ENCODE results near the gene SCAI. TPM values are rescaled to one million over a fixed set of nuclear protein-coding genes. Genes with fewer than 3 reads are reported as not detected.
A peak's percentile ranks its signal among the peaks of the same experiment; 100 is the strongest.

The SCAI gene
- total and polyA plus RNA-seq, 9 of the 15 experiments (the other 6 are each of a cell fraction or from before 2014, with no cell fraction given), result 0.70 to 12.4 (median 4.2) TPM

DNA sequence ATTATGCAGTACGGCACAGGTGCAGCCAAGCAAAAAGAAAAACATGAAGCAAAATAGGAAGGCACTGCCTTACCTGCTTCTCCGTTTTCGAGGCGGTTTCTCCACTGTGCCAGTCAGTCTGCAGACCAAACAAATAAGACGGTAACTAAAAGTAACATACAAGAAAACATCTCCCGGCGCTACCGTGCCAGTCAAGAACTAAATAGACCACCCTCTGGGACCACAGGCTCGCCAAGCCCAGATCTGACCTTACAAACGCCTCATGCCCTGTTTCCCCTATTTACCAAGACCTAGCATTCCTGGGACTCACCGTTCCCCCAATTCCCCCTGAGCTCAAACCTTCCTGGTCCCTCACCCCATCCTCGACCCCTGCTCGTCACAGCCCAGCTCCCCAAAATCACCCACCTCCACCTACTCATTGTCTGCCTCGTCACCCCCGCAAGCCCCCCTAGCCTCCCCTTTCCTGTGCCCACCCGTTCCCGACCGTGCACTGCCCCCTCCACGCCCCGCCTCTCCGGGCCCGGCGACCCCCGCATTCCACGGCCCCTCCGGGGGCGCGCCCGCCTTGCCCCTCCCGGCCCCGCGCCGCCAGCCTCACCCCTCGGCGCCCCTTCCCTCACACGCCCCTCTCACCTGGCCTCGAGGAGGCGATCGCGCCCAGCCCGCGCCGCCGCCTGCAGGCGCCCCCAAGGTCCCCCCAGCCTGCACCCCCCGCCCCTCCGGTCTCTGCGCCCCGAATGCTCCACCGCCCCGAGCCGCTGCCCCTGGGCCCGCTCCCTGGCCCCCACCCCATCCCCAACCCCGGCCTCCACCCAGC is 560 bp downstream of the SCAI start:
- ChIA-PET POLR2A (interaction anchor here (0.6 to 2.1 kb wide), 6 partner anchors 11 to 284 kb away, joined by 3 to 8 read pairs (median 4); partner anchors contain the start of genes ARPC5L and RPL35), CTCF (ENCODE audit: low intra/inter-chr PET ratio) (interaction anchor here (0.9 to 1.2 kb wide), 2 partner anchors 23 to 290 kb away, joined by 3 to 4 read pairs; no protein-coding TSS in a partner anchor)
- no peaks in the 10 kb centered on the region for H4K20me1 ChIP-seq (replicated peaks; ENCODE audit: control insufficient read depth, insufficient read depth, low read length)
- peaks cover 0 to 8% of the 10 kb centered on the region in 2 experiments; a peak in 3 of 5 replicates for H3K4me1 ChIP-seq (replicated peaks in 1 of 2; ENCODE audit: control insufficient read depth in 2 of 2, insufficient read depth in 2 of 2, low read length in 2 of 2)
- no peaks in the 10 kb centered on the region for H3K9me3 ChIP-seq (replicated peaks; ENCODE audit: control insufficient read depth, insufficient read depth, low read depth, low read length)
- H3K79me2 ChIP-seq (ENCODE audit: control insufficient read depth, insufficient read depth, low read length), result peaks cover 33% of the 10 kb centered on the region
- H3K4me3 ChIP-seq, result peak overlapping the region; percentile 56
- peak overlapping the region; percentile 34; the same call in 1 of the 3 replicates for H3K27ac ChIP-seq (ENCODE audit: extremely low read depth, low read depth, low read length)
- ATAC-seq (no peak), FAIRE-seq (no peak), DNase-seq (ENCODE audit: extremely low read depth in 1 of 4, low spot score in 3 of 4) (no peak)
- no TSS peak for BruUV-seq (replicated peaks)
- peak overlapping the region; percentile 42 for H2AFZ ChIP-seq (ENCODE audit: low read depth, low read length)
- H3K4me2 ChIP-seq (ENCODE audit: insufficient read depth, low read length), result peak overlapping the region; percentile 85
- no peaks in the 10 kb centered on the region for H3K9me1 ChIP-seq (ENCODE audit: control insufficient read depth, insufficient read depth, low read length)
- in situ Hi-C loops (cut with MboI) (loop anchor here (10.0 kb wide), 2 partner anchors 208 to 278 kb away; partner anchors contain the start of genes ARPC5L and RPL35), intact Hi-C loops (cut with micrococcal nuclease) (loop anchor here (1.0 to 5.0 kb wide), 6 partner anchors 22 to 368 kb away; partner anchors contain the start of genes ARPC5L and WDR38)
- WGBS (ENCODE audit: insufficient coverage, low coverage, missing lambda C conversion rate), result 16% methylated on average over 11 of the region's 54 CpGs
- peak overlapping the region; percentile 52 to 93; a peak in 3 of 4 replicates for H3K9ac ChIP-seq (ENCODE audit: insufficient read depth in 1 of 2, low read depth in 2 of 2, low read length in 2 of 2)
- H3K27me3 ChIP-seq (ENCODE audit: control insufficient read depth in 2 of 2, insufficient read depth in 2 of 2, low read length in 2 of 2), result no peaks in the 10 kb centered on the region
- peaks cover 13% of the 10 kb centered on the region; the same call in 2 of the 3 replicates for H3K36me3 ChIP-seq (ENCODE audit: control insufficient read depth, insufficient read depth, low read length)
- TF ChIP-seq NR2C1 (IDR thresholded peaks at IDR 0.05), result no peak
- TF ChIP-seq NR2C1 (tag; IDR thresholded peaks at IDR 0.05), result no peak
- TF ChIP-seq ZNF57 (CRISPR knock-in tag; IDR thresholded peaks at IDR 0.05), result no peak
- TF ChIP-seq GATA2 (CRISPR knock-in tag; IDR thresholded peaks at IDR 0.05), result no peak
- TF ChIP-seq MAFF (IDR thresholded peaks at IDR 0.05; ENCODE audit: low read length), result no peak
- TF ChIP-seq BRD4 (IDR thresholded peaks at IDR 0.05), result no peak
- no peak for TF ChIP-seq RBM17 (IDR thresholded peaks at IDR 0.05; ENCODE audit: borderline replicate concordance, low read depth, low read length)
- TF ChIP-seq, protein P1, sequence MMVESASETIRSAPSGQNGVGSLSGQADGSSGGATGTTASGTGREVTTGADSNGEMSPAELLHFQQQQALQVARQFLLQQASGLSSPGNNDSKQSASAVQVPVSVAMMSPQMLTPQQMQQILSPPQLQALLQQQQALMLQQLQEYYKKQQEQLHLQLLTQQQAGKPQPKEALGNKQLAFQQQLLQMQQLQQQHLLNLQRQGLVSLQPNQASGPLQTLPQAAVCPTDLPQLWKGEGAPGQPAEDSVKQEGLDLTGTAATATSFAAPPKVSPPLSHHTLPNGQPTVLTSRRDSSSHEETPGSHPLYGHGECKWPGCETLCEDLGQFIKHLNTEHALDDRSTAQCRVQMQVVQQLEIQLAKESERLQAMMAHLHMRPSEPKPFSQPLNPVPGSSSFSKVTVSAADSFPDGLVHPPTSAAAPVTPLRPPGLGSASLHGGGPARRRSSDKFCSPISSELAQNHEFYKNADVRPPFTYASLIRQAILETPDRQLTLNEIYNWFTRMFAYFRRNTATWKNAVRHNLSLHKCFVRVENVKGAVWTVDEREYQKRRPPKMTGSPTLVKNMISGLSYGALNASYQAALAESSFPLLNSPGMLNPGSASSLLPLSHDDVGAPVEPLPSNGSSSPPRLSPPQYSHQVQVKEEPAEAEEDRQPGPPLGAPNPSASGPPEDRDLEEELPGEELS (CRISPR knock-in tag; IDR thresholded peaks at IDR 0.05; ENCODE audit: borderline replicate concordance), result no peak
- TF ChIP-seq ZNF3 (CRISPR knock-in tag; IDR thresholded peaks at IDR 0.05), result no peak
- TF ChIP-seq KAT2B (IDR thresholded peaks at IDR 0.05; ENCODE audit: low read depth, low read length), result no peak
- no peak for TF ChIP-seq NFIC (IDR thresholded peaks at IDR 0.05)
- TF ChIP-seq, protein P2, sequence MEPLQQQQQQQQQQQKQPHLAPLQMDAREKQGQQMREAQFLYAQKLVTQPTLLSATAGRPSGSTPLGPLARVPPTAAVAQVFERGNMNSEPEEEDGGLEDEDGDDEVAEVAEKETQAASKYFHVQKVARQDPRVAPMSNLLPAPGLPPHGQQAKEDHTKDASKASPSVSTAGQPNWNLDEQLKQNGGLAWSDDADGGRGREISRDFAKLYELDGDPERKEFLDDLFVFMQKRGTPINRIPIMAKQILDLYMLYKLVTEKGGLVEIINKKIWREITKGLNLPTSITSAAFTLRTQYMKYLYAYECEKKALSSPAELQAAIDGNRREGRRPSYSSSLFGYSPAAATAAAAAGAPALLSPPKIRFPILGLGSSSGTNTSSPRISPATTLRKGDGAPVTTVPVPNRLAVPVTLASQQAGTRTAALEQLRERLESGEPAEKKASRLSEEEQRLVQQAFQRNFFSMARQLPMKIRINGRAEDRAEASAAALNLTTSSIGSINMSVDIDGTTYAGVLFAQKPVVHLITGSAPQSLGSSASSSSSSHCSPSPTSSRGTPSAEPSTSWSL (CRISPR knock-in tag; IDR thresholded peaks at IDR 0.05; ENCODE audit: borderline replicate concordance), result no peak
- no peak for TF ChIP-seq MXI1 (IDR thresholded peaks at IDR 0.05; ENCODE audit: low read depth, low read length)

Data from K562 (cell line).